HG03066 (cell line): ENCODE data around the gene C1R.
"Not testable (repeated sequence)": the region's sequence is repeated elsewhere in the genome, so short reads cannot be mapped to it uniquely, and the experiment has no call there.

ENCODE experiments used
- ATAC-seq: cut with Tn5 transposase; IDR thresholded peaks from one replicate; pipeline ENCODE4 v1.9.1; 2021; ENCODE audit warnings: low read depth; ENCODE audit not compliant: unreplicated experiment

C1R gene

DNA sequence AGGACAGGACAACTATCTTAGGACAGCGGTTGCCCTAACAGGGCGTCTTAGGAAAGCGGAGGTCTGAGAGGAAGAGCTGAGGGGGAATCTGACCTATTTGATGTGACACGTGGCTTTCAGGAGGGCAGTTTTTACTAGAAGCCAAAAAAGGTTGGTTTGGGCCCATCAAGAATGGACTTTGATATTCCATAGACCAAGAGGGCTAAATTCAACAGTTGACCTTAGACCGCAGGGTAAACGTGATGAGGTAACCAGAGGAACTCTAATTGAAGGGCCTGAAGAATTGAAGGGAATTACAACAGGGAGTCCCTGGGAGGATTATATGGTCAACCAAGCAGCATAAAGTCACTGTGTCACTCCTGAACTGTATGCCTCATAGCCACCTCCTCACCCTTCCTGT lies 20.2 kb downstream of the C1R start:
- ATAC-seq, result no peak

- no peak for ATAC-seq
Observed at GRCh38 chr12:7069386-7069785, 22.9 kb downstream of the C1R start.

GRCh38 chr12:7068994-7069346 lies 23.3 kb downstream of the C1R start:
- no peak for ATAC-seq

- no peak for ATAC-seq
Observed at GRCh38 chr12:7068240-7068993, 23.8 kb downstream of the C1R start.

DNA sequence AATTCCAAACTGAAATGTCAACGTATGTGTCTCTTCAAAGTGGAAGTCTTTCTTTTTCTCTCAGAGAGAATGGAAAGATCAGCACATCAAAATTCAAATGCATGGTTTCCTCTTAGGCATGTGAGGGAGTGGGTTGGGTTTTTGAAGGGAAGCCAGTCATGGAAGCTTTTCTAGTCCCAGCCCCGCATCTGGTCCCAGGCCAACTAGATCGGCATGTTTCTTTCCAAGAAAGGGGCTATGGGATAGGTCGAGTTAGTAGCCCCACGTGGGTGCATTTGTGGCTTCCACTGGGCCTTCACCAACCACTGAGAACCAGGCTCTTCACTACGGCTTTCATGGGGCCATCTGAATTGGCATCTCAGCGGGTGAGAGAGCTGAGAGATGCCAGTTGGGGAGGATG lies 25.1 kb downstream of the C1R start:
- ATAC-seq, result no peak

DNA sequence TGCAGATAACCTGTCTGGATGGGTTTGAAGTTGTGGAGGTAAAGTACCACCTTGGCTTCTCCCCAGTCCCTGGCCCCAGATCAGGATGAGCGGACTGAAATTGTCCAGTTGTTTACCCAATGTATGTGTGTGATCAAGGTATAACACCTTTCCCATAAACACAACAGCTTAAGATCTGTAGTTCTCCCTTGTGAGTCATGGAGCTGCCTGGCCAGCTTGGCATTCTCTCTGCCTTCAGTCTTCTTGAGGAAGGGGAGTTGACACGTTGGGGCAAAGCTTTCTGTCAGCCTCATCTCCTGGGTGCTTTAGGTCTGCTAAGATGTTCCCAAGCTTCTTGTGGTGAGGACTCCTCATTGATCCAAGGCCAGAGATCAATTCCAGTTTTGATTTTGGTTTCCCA lies 25.6 kb downstream of the C1R start:
- no peak for ATAC-seq

- no peak for ATAC-seq
Observed at GRCh38 chr12:7065073-7065623, 27.1 kb downstream of the C1R start.

GRCh38 chr12:7064516-7064915 lies 27.7 kb downstream of the C1R start:
- no peak for ATAC-seq

GRCh38 chr12:7061596-7061995 lies 30.6 kb downstream of the C1R start:
- ATAC-seq, result no peak

DNA sequence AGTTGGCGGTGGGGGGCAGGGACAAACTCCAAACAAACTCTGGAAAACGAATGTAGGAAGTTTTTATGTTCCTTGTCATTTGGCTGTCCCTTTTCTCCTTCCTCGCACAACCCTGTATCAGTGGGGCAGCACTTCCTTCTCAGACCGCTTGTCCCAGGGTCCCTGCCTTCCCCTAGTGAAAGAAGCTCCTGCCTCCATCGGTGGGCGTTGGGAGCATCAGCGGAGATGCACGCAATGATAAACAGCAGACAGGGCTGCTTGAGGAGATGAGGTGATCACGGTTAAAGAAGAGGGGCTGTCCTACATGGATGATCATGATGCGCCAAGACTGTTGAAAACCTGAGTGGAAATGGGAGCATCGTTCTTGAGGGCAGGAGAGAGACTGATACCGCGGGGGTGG lies 31.1 kb downstream of the C1R start:
- no peak for ATAC-seq

GRCh38 chr12:7060353-7060954 lies 31.8 kb downstream of the C1R start, which contains the start of gene C1S:
TSS of gene C1S (plus strand) at chr12:7060718. CDS start at chr12:7061913, 1,195 bp downstream.
- no peak for ATAC-seq

GRCh38 chr12:7059780-7060179 lies 32.5 kb downstream of the C1R start:
- ATAC-seq, result no peak

DNA sequence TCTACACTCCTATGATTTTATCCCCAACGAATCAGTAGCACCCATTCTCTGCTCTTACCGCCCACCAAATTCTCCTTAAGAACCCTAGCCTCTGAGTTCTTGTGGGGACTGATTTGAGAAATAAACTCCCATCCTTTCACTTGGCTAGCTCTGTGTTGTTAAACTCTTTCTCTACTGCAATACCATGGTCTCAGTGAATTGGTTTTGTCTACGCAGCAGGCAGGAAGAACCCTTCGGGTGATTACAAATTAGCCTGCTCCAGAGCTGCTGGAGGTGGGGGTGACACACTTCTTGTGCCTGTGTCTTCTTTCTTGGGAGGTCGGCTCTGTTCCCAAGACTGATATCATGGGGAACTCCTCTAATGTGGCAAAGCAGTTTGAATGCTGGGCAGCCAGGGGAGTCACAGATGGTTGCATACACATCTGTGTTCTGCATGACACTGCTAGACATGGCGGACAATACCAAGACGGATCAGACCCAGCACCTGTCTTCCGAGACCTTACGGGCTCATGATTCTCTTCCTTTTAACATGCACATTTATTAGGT lies 33.3 kb downstream of the C1R start:
- ATAC-seq, result no peak

- ATAC-seq, result no peak
Observed at GRCh38 chr12:7058163-7058845, 33.9 kb downstream of the C1R start.

DNA sequence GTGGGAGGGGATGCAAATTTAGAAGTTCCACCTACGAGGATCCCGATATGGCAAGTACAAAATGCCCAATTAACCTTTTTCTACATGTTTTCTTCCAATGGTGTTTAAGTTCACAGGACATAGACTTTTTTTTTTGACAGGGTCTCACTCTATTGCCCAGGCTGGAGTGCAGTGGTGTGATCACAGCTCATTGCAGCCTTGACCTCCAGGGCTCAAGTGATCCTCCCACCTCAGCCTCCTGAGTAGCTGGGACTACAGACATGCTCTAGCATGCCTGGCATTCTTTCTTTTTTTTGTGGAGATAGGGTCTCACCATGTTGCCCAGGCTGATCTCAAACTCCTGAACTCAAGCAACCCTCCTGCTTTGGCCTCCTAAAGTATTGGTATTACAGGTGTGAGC lies 36.5 kb downstream of the C1R start:
- ATAC-seq, result not testable (repeated sequence)

- ATAC-seq, result no peak
Observed at GRCh38 chr12:7054925-7055324, 37.3 kb downstream of the C1R start.

- not testable (repeated sequence) for ATAC-seq
Observed at GRCh38 chr12:7049973-7050372, 42.3 kb downstream of the C1R start.

GRCh38 chr12:7049445-7049951 lies 42.7 kb downstream of the C1R start:
- not testable (repeated sequence) for ATAC-seq

GRCh38 chr12:7047306-7047705 lies 44.9 kb downstream of the C1R start:
- ATAC-seq, result no peak

GRCh38 chr12:7046383-7047105 lies 45.7 kb downstream of the C1R start:
- no peak for ATAC-seq
